Transverse colon (tissue), 3 donors: ENCODE measurements around the gene VWF.

ENCODE experiments used
- CTCF ChIP-seq, 5 experiments: fragments of 200-600 bp in 3 of 5; fragments of 450-650 bp in 2 of 5; sonication (generic) in 3 of 5; IDR thresholded peaks; 1 replicate in 2 of 5; 2 replicates in 3 of 5; pipeline ENCODE4 v1.5.1; 2016 to 2017; ENCODE audit warnings: antibody characterized with exemption in 5 of 5, inconsistent platforms in 3 of 5, mild to moderate bottlenecking in 2 of 5, moderate library complexity in 1 of 5
- EP300 ChIP-seq: sonication (generic); formaldehyde crosslinking; IDR thresholded peaks from one replicate; pipeline ENCODE4 v1.6.1; 2017; ENCODE audit warnings: antibody characterized with exemption, low read depth

- TF ChIP-seq CTCF (IDR thresholded peaks at IDR 0.05) (no peak), EP300 (no peak)
Observed at GRCh38 chr12:6037459-6037858, 87.0 kb downstream of the VWF start.
